Adrenal gland (tissue), 12 donors: ENCODE data around the gene CCDC27. TPM values are rescaled to one million over a fixed set of nuclear protein-coding genes. Genes with fewer than 3 reads are reported as not detected.

Experiments
- DNase-seq, 7 donors: peaks; one replicate each; pipeline ENCODE4 v3.0.0-alpha.2; 2019 to 2020
- H3K27ac ChIP-seq, 5 donors: fragments of 200-600 bp; sonication (generic) in 4 of 5; 1 replicate in 3 of 5; 2 replicates in 2 of 5; pipeline versions ENCODE4 v1.5.1 to v1.8.0; 2016 to 2020; ENCODE audit warnings: mild to moderate bottlenecking in 1 of 5
- H3K27me3 ChIP-seq: fragments of 200-600 bp; 2 replicates; pipeline ENCODE4 v1.8.0; 2021
- H3K36me3 ChIP-seq, 2 donors: fragments of 200-600 bp; replicated peaks in 1 of 2; 1 replicate in 1 of 2; 2 replicates in 1 of 2; pipeline versions ENCODE4 v1.5.1 to v1.8.0; 2018 to 2022
- H3K4me1 ChIP-seq, 2 donors: fragments of 200-600 bp; replicated peaks in 1 of 2; 1 replicate in 1 of 2; 2 replicates in 1 of 2; pipeline versions ENCODE4 v1.5.1 to v1.8.0; 2018 to 2021
- H3K4me3 ChIP-seq, 4 donors: fragments of 200-600 bp; sonication (generic) in 3 of 4; one replicate each; pipeline ENCODE4 v1.5.1; 2016 to 2018
- H3K9me3 ChIP-seq, 3 donors: fragments of 200-600 bp; sonication (generic) in 1 of 3; replicated peaks in 1 of 3; 1 replicate in 2 of 3; 2 replicates in 1 of 3; pipeline versions ENCODE4 v1.5.1 to v1.8.0; 2016 to 2021
- CTCF ChIP-seq, 6 experiments: fragments of 450-650 bp in 4 of 6; fragments of 200-600 bp in 2 of 6; sonication (generic) in 1 of 6; IDR thresholded peaks; 1 replicate in 5 of 6; 2 replicates in 1 of 6; pipeline versions ENCODE4 v1.5.1 to v1.8.0; 2016 to 2021; ENCODE audit warnings: antibody characterized with exemption in 6 of 6, mild to moderate bottlenecking in 2 of 6, moderate library complexity in 1 of 6
- POLR2A ChIP-seq, 2 donors: fragments of 450-650 bp; IDR thresholded peaks; one replicate each; pipeline ENCODE4 v1.6.1; 2017; ENCODE audit warnings: antibody characterized with exemption in 2 of 2, mild to moderate bottlenecking in 2 of 2, moderate library complexity in 1 of 2
- whole genome bisulfite sequencing, 4 donors: extraction: QIAGEN DNeasy Blood & Tissue Kit in 2 of 4; methylation state at CpG; one replicate each; pipeline versions ENCODE4 v1.1.5 to v1.1.7; 2013 to 2017; 5-methylcytosine and 5-hydroxymethylcytosine counted together
- intact Hi-C, 2 donors: fragments of 100-400 bp; cut with DNase I; formaldehyde crosslinking; loops; one replicate each; pipeline versions ENCODE4 v1.14.1 to v1.15.0; 2022 to 2023
- polyA plus RNA-seq, 3 donors: library from polyadenylated mRNA; stranded (reverse); fragments of 200-250 nt in 2 of 3; fragments of 350-450 nt in 1 of 3; fragmentation: Illumina TruSeq in 1 of 3; extraction: RNeasy Lipid Tissue Mini Kit (QIAGEN cat#74804) in 1 of 3; gene quantifications; one replicate each; pipeline ENCODE4 v1.2.3, GENCODE V29; 2013 to 2014
- total RNA-seq, 9 donors: library from RNA; depleted of rRNA in 4 of 9; stranded (reverse); fragments of >200 nt in 4 of 9; fragments of 120-200 nt in 1 of 9; fragmentation: NEBNext Ultra II Directional in 1 of 9; extraction: Animal tissue kit (Norgen Biotek cat#: 25700) in 1 of 9; gene quantifications; one replicate each; pipeline versions ENCODE4 v1.1.0 to v1.2.4, GENCODE V29; 2013 to 2023
- donor health status: healthy with polysubstance abuse.
- donor health status: Bipolar disorder and iron deficiency.
- donor health status: DM: yes; HTN: yes; CAD: no.
- donor health status: DM: no; HTN: no; CAD: no.
- donor health status: DM: no; HTN: no; CAD: no.
- donor health status: DM: yes; HTN: yes; CAD: no.

Gene CCDC27
- total and polyA plus RNA-seq, 12 donors, result not detected

GRCh38 chr1:3712573-3713535, 39.4 kb upstream of the CCDC27 start:
- H3K27ac ChIP-seq, result peak overlapping the region in 1 of 5 donors; percentile 43
- 40 to 65% (median 54%) methylated on average over 14 to 19 of the region's 19 CpGs for WGBS, 4 donors
- peaks cover 15% of the 10 kb centered on the region for H3K27me3 ChIP-seq
- H3K9me3 ChIP-seq, result no peaks in the 10 kb centered on the region
- H3K36me3 ChIP-seq, result no peaks in the 10 kb centered on the region
- peak; percentile 57 to 87 (median 76) for DNase-seq
- peaks cover 13 to 24% of the 10 kb centered on the region in 2 donors for H3K4me1 ChIP-seq
- intact Hi-C loops, result no loop called here
- no peak for TF ChIP-seq CTCF (IDR thresholded peaks at IDR 0.05)
- TF ChIP-seq POLR2A (IDR thresholded peaks at IDR 0.05), result no peak
- H3K4me3 ChIP-seq, result no peak overlapping the region

GRCh38 chr1:3713840-3714239, 38.4 kb upstream of the CCDC27 start:
- H3K27ac ChIP-seq, result peak overlapping the region in 3 of 5 donors; percentile 6 to 57 (median 43)
- peaks cover 13 to 24% of the 10 kb centered on the region in 2 donors for H3K4me1 ChIP-seq
- 66 to 92% (median 81%) methylated on average over 5 to 7 of the region's 7 CpGs for WGBS, 4 donors
- TF ChIP-seq CTCF (IDR thresholded peaks at IDR 0.05) (no peak), POLR2A (IDR thresholded peaks at IDR 0.05) (no peak)
- peaks cover 9% of the 10 kb centered on the region for H3K27me3 ChIP-seq
- no peaks in the 10 kb centered on the region for H3K9me3 ChIP-seq
- no peak overlapping the region for H3K4me3 ChIP-seq
- no peak for DNase-seq
- intact Hi-C loops, result no loop called here
- H3K36me3 ChIP-seq, result no peaks in the 10 kb centered on the region

GRCh38 chr1:3714284-3714741, 37.9 kb upstream of the CCDC27 start:
- Histone ChIP-seq H3K9me3 (no peaks in the 10 kb centered on the region), H3K4me3 (no peak overlapping the region), H3K4me1 (peaks cover 13 to 24% of the 10 kb centered on the region in 2 donors), H3K36me3 (no peaks in the 10 kb centered on the region), H3K27ac (peak overlapping the region in 3 of 5 donors; percentile 6 to 57 (median 26)), H3K27me3 (peaks cover 6% of the 10 kb centered on the region)
- WGBS, 4 donors, result 33 to 42% (median 42%) methylated on average over 7 to 10 of the region's 10 CpGs; no CpG with 5 or more reads in 1 of the 4 donors
- TF ChIP-seq CTCF (IDR thresholded peaks at IDR 0.05) (no peak), POLR2A (IDR thresholded peaks at IDR 0.05) (no peak)
- peak; percentile 50 to 83 (median 77) for DNase-seq
- intact Hi-C loops, result no loop called here

GRCh38 chr1:3714814-3715213, 37.4 kb upstream of the CCDC27 start:
- intact Hi-C loops, result no loop called here
- peak in 5 of 7 donors; percentile 37 to 62 (median 52) for DNase-seq
- TF ChIP-seq CTCF (IDR thresholded peaks at IDR 0.05), result no peak
- TF ChIP-seq POLR2A (IDR thresholded peaks at IDR 0.05), result no peak
- Histone ChIP-seq H3K9me3 (no peaks in the 10 kb centered on the region), H3K4me1 (peaks cover 13 to 24% of the 10 kb centered on the region in 2 donors), H3K27ac (peak overlapping the region in 2 of 5 donors; percentile 26 to 57), H3K36me3 (no peaks in the 10 kb centered on the region), H3K4me3 (no peak overlapping the region), H3K27me3 (peaks cover 6% of the 10 kb centered on the region)
- 79 to 87% (median 81%) methylated on average over 6 to 10 of the region's 10 CpGs; no CpG with 5 or more reads in 1 of the 4 donors for WGBS, 4 donors
